Chondrocyte (in vitro differentiated cells): Measurements from ENCODE around the gene TMEM163. TPM values are rescaled to one million over a fixed set of nuclear protein-coding genes. Genes with fewer than 3 reads are reported as not detected.

ENCODE experiments used
- DNase-seq: peaks from one replicate; pipeline ENCODE4 v3.0.0; 2021; ENCODE audit warnings: mixed read lengths, low spot score
- H3K27ac Mint-ChIP-seq: one replicate; pipeline ENCODE4 v1.8.0; 2021; ENCODE audit warnings: mild to moderate bottlenecking, moderate library complexity, mixed read lengths; ENCODE audit not compliant: unreplicated experiment
- H3K27me3 Mint-ChIP-seq: 2 replicates; pipeline ENCODE4 v1.8.0; 2021; ENCODE audit warnings: low read depth, mixed read lengths
- H3K36me3 Mint-ChIP-seq: 2 replicates; pipeline ENCODE4 v1.8.0; 2021; ENCODE audit warnings: low read depth, mixed read lengths
- H3K4me1 Mint-ChIP-seq: 2 replicates; pipeline ENCODE4 v1.8.0; 2021; ENCODE audit warnings: low read depth, mild to moderate bottlenecking, mixed read lengths
- H3K4me3 Mint-ChIP-seq: one replicate; pipeline ENCODE4 v1.8.0; 2021; ENCODE audit warnings: mild to moderate bottlenecking, moderate library complexity, mixed read lengths; ENCODE audit not compliant: unreplicated experiment
- H3K9me3 Mint-ChIP-seq: 2 replicates; pipeline ENCODE4 v1.8.0; 2021; ENCODE audit warnings: low read depth, mixed read lengths
- CTCF ChIP-seq: fragments of 200-600 bp; sonication (generic); IDR thresholded peaks from 2 replicates; pipeline ENCODE4 v1.5.0; 2021; ENCODE audit warnings: antibody characterized with exemption, mild to moderate bottlenecking, moderate library complexity
- total RNA-seq: library from RNA; stranded (reverse); gene quantifications from 3 replicates; pipeline ENCODE4 v1.2.1, GENCODE V29; 2021

The TMEM163 gene
- total RNA-seq, 1 donor from 2014 or later: 0.07 TPM

GRCh38 chr2:134575888-134576287 lies 142.9 kb downstream of the TMEM163 start:
- H3K4me1 Mint-ChIP-seq: no peaks in the 10 kb centered on the region
- TF ChIP-seq CTCF: no peak
- no peak for DNase-seq
- no peaks in the 10 kb centered on the region for H3K9me3 Mint-ChIP-seq
- peaks cover 14% of the 10 kb centered on the region for H3K27me3 Mint-ChIP-seq
- no peak overlapping the region for H3K4me3 Mint-ChIP-seq
- no peaks in the 10 kb centered on the region for H3K36me3 Mint-ChIP-seq
- H3K27ac Mint-ChIP-seq: no peak overlapping the region

- Mint-ChIP-seq H3K36me3 (no peaks in the 10 kb centered on the region), H3K27me3 (peaks cover 16% of the 10 kb centered on the region), H3K4me1 (no peaks in the 10 kb centered on the region), H3K4me3 (no peak overlapping the region), H3K9me3 (no peaks in the 10 kb centered on the region), H3K27ac (no peak overlapping the region)
- no peak for TF ChIP-seq CTCF
- no peak for DNase-seq
Observed at GRCh38 chr2:134574611-134575330, 144.0 kb downstream of the TMEM163 start.

GRCh38 chr2:134573724-134574123 lies 145.1 kb downstream of the TMEM163 start:
- peaks cover 20% of the 10 kb centered on the region for H3K27me3 Mint-ChIP-seq
- H3K36me3 Mint-ChIP-seq: no peaks in the 10 kb centered on the region

GRCh38 chr2:134573085-134573370 lies 145.8 kb downstream of the TMEM163 start:
- Mint-ChIP-seq H3K27me3 (peaks cover 17% of the 10 kb centered on the region), H3K4me3 (no peak overlapping the region), H3K4me1 (no peaks in the 10 kb centered on the region), H3K36me3 (no peaks in the 10 kb centered on the region), H3K9me3 (no peaks in the 10 kb centered on the region), H3K27ac (no peak overlapping the region)
- TF ChIP-seq CTCF: no peak
- no peak for DNase-seq

More at GRCh38 chr2:134573724-134574123, 145.1 kb downstream of the TMEM163 start:
- no peak for DNase-seq
- no peak for TF ChIP-seq CTCF
- Mint-ChIP-seq H3K4me3 (no peak overlapping the region), H3K27ac (no peak overlapping the region), H3K9me3 (no peaks in the 10 kb centered on the region), H3K4me1 (no peaks in the 10 kb centered on the region)

- no peak for DNase-seq
- Mint-ChIP-seq H3K36me3 (no peaks in the 10 kb centered on the region), H3K27ac (no peak overlapping the region), H3K27me3 (peaks cover 16% of the 10 kb centered on the region), H3K4me1 (no peaks in the 10 kb centered on the region), H3K9me3 (no peaks in the 10 kb centered on the region), H3K4me3 (no peak overlapping the region)
- no peak for TF ChIP-seq CTCF
Observed at GRCh38 chr2:134572314-134573084, 146.3 kb downstream of the TMEM163 start.
